Measurements from ENCODE around the gene GATA3. TPM values are rescaled to one million over a fixed set of nuclear protein-coding genes. Genes with fewer than 3 reads are reported as not detected.

GATA3 gene
- total RNA-seq, 4 donors from 2014 or later, result 110 to 303 (median 163) TPM

- WGBS, 2 donors, result 40 to 41% methylated on average over 6 of the region's 6 CpGs
- TF ChIP-seq CTCF (IDR thresholded peaks at IDR 0.05) (no peak), POLR2A (IDR thresholded peaks at IDR 0.05) (no peak)
- peak in 1 of 2 donors; percentile 53 for DNase-seq (ENCODE audit: low spot score in 2 of 2)
- intact Hi-C loops (cut with DNase I; ENCODE audit: low total_unique reads), result loop anchor here (5.0 to 10.0 kb wide), 2 partner anchors 536 to 818 kb away; no protein-coding TSS in a partner anchor
- peak overlapping the region; percentile 18 for H3K4me3 ChIP-seq (ENCODE audit: low read depth, poor library complexity, severe bottlenecking)
Measured at GRCh38 chr10:8056378-8056777, 1.9 kb downstream of the GATA3 start.

GRCh38 chr10:8056871-8057331, 2.4 kb downstream of the GATA3 start:
- peak in 1 of 2 donors; percentile 60 for DNase-seq (ENCODE audit: low spot score in 2 of 2)
- peak overlapping the region; percentile 18 for H3K4me3 ChIP-seq (ENCODE audit: low read depth, poor library complexity, severe bottlenecking)
- 39 to 43% methylated on average over 13 of the region's 13 CpGs for WGBS, 2 donors
- TF ChIP-seq POLR2A (IDR thresholded peaks at IDR 0.05), result no peak
- no peak for TF ChIP-seq CTCF (IDR thresholded peaks at IDR 0.05)
- intact Hi-C loops (cut with DNase I; ENCODE audit: low total_unique reads), result loop anchor here (5.0 to 10.0 kb wide), 2 partner anchors 535 to 818 kb away; no protein-coding TSS in a partner anchor

GRCh38 chr10:8057636-8058273, 3.3 kb downstream of the GATA3 start:
- no peak for TF ChIP-seq POLR2A (IDR thresholded peaks at IDR 0.05)
- no peak for TF ChIP-seq CTCF (IDR thresholded peaks at IDR 0.05)
- H3K4me3 ChIP-seq (ENCODE audit: low read depth, poor library complexity, severe bottlenecking), result peak overlapping the region; percentile 18
- 49 to 51% methylated on average over 15 of the region's 15 CpGs for WGBS, 2 donors
- intact Hi-C loops (cut with DNase I; ENCODE audit: low total_unique reads), result loop anchor here (5.0 to 10.0 kb wide), 2 partner anchors 535 to 817 kb away; no protein-coding TSS in a partner anchor
- peak in 1 of 2 donors; percentile 81 for DNase-seq (ENCODE audit: low spot score in 2 of 2)

- H3K4me3 ChIP-seq (ENCODE audit: low read depth, poor library complexity, severe bottlenecking), result no peak overlapping the region
- 39 to 63% methylated on average over 27 to 45 of the region's 45 CpGs for WGBS, 2 donors
- no peak for TF ChIP-seq POLR2A (IDR thresholded peaks at IDR 0.05)
- TF ChIP-seq CTCF (IDR thresholded peaks at IDR 0.05), result no peak
- intact Hi-C loops (cut with DNase I; ENCODE audit: low total_unique reads), result loop anchor here (5.0 to 10.0 kb wide), 2 partner anchors 534 to 816 kb away; no protein-coding TSS in a partner anchor
- peak in 1 of 2 donors; percentile 83 for DNase-seq (ENCODE audit: low spot score in 2 of 2)
Measured at GRCh38 chr10:8058274-8059111, 4.0 kb downstream of the GATA3 start.

GRCh38 chr10:8059191-8059936, 4.9 kb downstream of the GATA3 start:
- peak in 1 of 2 donors; percentile 69 for DNase-seq (ENCODE audit: low spot score in 2 of 2)
- no peak for TF ChIP-seq CTCF (IDR thresholded peaks at IDR 0.05)
- intact Hi-C loops (cut with DNase I; ENCODE audit: low total_unique reads), result loop anchor here (5.0 to 10.0 kb wide), 2 partner anchors 533 to 815 kb away; no protein-coding TSS in a partner anchor
- 34 to 35% methylated on average over 16 of the region's 16 CpGs for WGBS, 2 donors
- no peak overlapping the region for H3K4me3 ChIP-seq (ENCODE audit: low read depth, poor library complexity, severe bottlenecking)

Data from lower leg skin (tissue), 4 donors.